HL-60/S4 treated with retinoic acid at 250 ng/mL for 4 days and 3 days (cell line): Measurements from ENCODE around the gene PIGBOS1.
"Not testable (repeated sequence)": the region's sequence is repeated elsewhere in the genome, so short reads cannot be mapped to it uniquely, and the experiment has no call there.

Experiments
- in situ Hi-C: fragments of 300-500 bp; cut with MboI; formaldehyde crosslinking; loops from 2 replicates; pipeline ENCODE4 v1.7.0; 2022; ENCODE audit warnings: low sequenced_read_pairs

Gene PIGBOS1

GRCh38 chr15:55302801-55303200, 16.1 kb downstream of the PIGBOS1 start:
- in situ Hi-C loops: not testable (repeated sequence)

- in situ Hi-C loops: no loop called here
Measured at GRCh38 chr15:55297315-55297714, 21.6 kb downstream of the PIGBOS1 start.

GRCh38 chr15:55290528-55291057, 28.3 kb downstream of the PIGBOS1 start:
- in situ Hi-C loops: no loop called here

- in situ Hi-C loops: loop anchor here (10.0 kb wide), 1 partner anchor 75 kb away; no protein-coding TSS in a partner anchor
Measured at GRCh38 chr15:55289746-55290527, 29.0 kb downstream of the PIGBOS1 start, which contains the start of gene RAB27A. Gene RAB27A, minus strand, starts transcription at chr15:55289813. Its CDS starts 54,879 bp downstream, at chr15:55234934.

- in situ Hi-C loops: loop anchor here (10.0 kb wide), 1 partner anchor 74 kb away; no protein-coding TSS in a partner anchor
Measured at GRCh38 chr15:55289011-55289745, 29.7 kb downstream of the PIGBOS1 start.

- in situ Hi-C loops: loop anchor here (10.0 kb wide), 1 partner anchor 73 kb away; no protein-coding TSS in a partner anchor
Measured at GRCh38 chr15:55288006-55288717, 30.8 kb downstream of the PIGBOS1 start.

- in situ Hi-C loops: loop anchor here (10.0 kb wide), 1 partner anchor 72 kb away; no protein-coding TSS in a partner anchor
Measured at GRCh38 chr15:55286442-55287189, 32.3 kb downstream of the PIGBOS1 start.

- in situ Hi-C loops: loop anchor here (10.0 kb wide), 1 partner anchor 70 kb away; no protein-coding TSS in a partner anchor
Measured at GRCh38 chr15:55284426-55284825, 34.5 kb downstream of the PIGBOS1 start.

GRCh38 chr15:55283379-55284147, 35.4 kb downstream of the PIGBOS1 start:
- in situ Hi-C loops: loop anchor here (10.0 kb wide), 1 partner anchor 69 kb away; no protein-coding TSS in a partner anchor

- in situ Hi-C loops: loop anchor here (10.0 kb wide), 1 partner anchor 68 kb away; no protein-coding TSS in a partner anchor
Measured at GRCh38 chr15:55282284-55282833, 36.6 kb downstream of the PIGBOS1 start.

- in situ Hi-C loops: loop anchor here (10.0 kb wide), 1 partner anchor 67 kb away; no protein-coding TSS in a partner anchor
Measured at GRCh38 chr15:55281517-55282228, 37.2 kb downstream of the PIGBOS1 start.

- in situ Hi-C loops: loop anchor here (10.0 kb wide), 1 partner anchor 66 kb away; no protein-coding TSS in a partner anchor
Measured at GRCh38 chr15:55280589-55280988, 38.3 kb downstream of the PIGBOS1 start.

- in situ Hi-C loops: loop anchor here (10.0 kb wide), 1 partner anchor 65 kb away; no protein-coding TSS in a partner anchor
Measured at GRCh38 chr15:55279746-55280351, 39.1 kb downstream of the PIGBOS1 start.

GRCh38 chr15:55279100-55279745, 39.7 kb downstream of the PIGBOS1 start:
- in situ Hi-C loops: no loop called here

GRCh38 chr15:55277715-55278114, 41.2 kb downstream of the PIGBOS1 start:
- in situ Hi-C loops: no loop called here

GRCh38 chr15:55277116-55277564, 41.8 kb downstream of the PIGBOS1 start:
- in situ Hi-C loops: no loop called here

GRCh38 chr15:55276324-55276723, 42.6 kb downstream of the PIGBOS1 start:
- in situ Hi-C loops: no loop called here
